Prostate gland (tissue), 2 donors: ENCODE results near the gene PPFIA4. TPM values are rescaled to one million over a fixed set of nuclear protein-coding genes. Genes with fewer than 3 reads are reported as not detected.
"Not testable (repeated sequence)": the region's sequence is repeated elsewhere in the genome, so short reads cannot be mapped to it uniquely, and the experiment has no call there.

Experiments used
- DNase-seq: peaks from one replicate; pipeline ENCODE4 v3.0.0-alpha.2; 2019; ENCODE audit warnings: low spot score
- H3K27ac ChIP-seq, 2 donors: fragments of 200-600 bp; sonication (generic); 2 replicates each; pipeline ENCODE4 v1.5.1; 2017 to 2019
- H3K27me3 ChIP-seq: fragments of 200-600 bp; sonication (generic); replicated peaks from 2 replicates; pipeline ENCODE4 v1.5.1; 2019; ENCODE audit not compliant: insufficient read depth
- H3K36me3 ChIP-seq, 2 donors: fragments of 200-600 bp; sonication (generic); 1 replicate in 1 of 2; 2 replicates in 1 of 2; pipeline versions ENCODE4 v1.5.1 to v1.8.1; 2017 to 2019
- H3K4me1 ChIP-seq: fragments of 200-600 bp; sonication (generic); replicated peaks from 2 replicates; pipeline ENCODE4 v1.5.1; 2019
- H3K4me3 ChIP-seq, 2 donors: fragments of 200-600 bp; sonication (generic); 2 replicates each; pipeline ENCODE4 v1.5.1; 2017 to 2019
- H3K9me3 ChIP-seq: fragments of 200-600 bp; sonication (generic); 2 replicates; pipeline ENCODE4 v1.5.1; 2017
- POLR2A ChIP-seq: fragments of 450-650 bp; IDR thresholded peaks from one replicate; pipeline ENCODE4 v1.6.1; 2016; ENCODE audit warnings: antibody characterized with exemption, mild to moderate bottlenecking
- POLR2AphosphoS5 ChIP-seq: sonication (generic); formaldehyde crosslinking; IDR thresholded peaks from one replicate; pipeline ENCODE4 v1.6.1; 2017; ENCODE audit warnings: antibody characterized with exemption
- WGBS: methylation state at CpG from one replicate; pipeline ENCODE4 v1.1.5; 2018; 5-methylcytosine and 5-hydroxymethylcytosine counted together
- intact Hi-C: fragments of 100-400 bp; cut with DNase I; formaldehyde crosslinking; loops from one replicate; pipeline ENCODE4 v1.14.2; 2022
- total RNA-seq, 2 donors: library from RNA; depleted of rRNA; stranded (reverse); fragments of >200 nt; gene quantifications; one replicate each; pipeline ENCODE4 v1.1.0, GENCODE V29; 2016
- TF ChIP-seq, protein P1 (sequence below), 4 experiments: fragments of 200-600 bp in 2 of 4; fragments of 450-650 bp in 2 of 4; sonication (generic) in 2 of 4; IDR thresholded peaks; 1 replicate in 3 of 4; 2 replicates in 1 of 4; pipeline ENCODE4 v1.5.1; 2016 to 2019; ENCODE audit warnings: antibody characterized with exemption in 4 of 4, mild to moderate bottlenecking in 2 of 4, moderate library complexity in 2 of 4

The PPFIA4 gene
- total RNA-seq, result 10 to 100 TPM in 1 of 2 donors, under 1 TPM in 1; 0.50 to 16.9 TPM

DNA sequence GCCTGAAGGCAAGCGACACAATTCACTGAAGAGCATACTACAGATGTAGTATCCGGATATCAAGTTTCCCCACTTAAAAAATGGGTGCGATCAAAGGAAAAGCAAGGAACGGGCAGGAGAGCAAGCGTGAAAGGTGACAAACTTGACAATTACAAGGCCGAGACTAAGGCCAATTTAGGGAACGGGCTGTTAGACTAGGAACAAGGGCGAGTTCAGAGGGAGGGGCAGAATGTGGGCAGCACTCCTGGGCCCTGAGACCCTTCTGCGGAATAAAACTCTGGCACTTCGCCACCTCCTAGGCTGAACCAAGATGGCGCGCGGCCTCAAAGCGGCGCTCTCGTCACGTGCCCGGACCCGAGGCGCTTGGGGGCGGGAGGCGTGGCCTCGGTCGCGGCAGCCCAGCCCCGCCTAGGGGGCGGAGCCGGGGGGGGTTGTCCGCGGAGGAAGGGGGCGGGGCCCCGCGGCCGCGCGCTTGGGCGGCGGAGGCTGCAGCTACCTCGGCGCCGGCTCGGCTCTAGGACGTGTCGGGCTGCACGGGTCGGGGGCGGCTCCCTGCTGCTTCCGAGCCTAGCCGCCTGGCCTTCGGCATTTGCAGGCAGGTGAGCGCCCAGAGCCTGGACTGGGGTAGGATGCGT lies at the start of gene PPFIA4:
Gene PPFIA4, plus strand, starts transcription at position 461 of the 635 bp plus-strand sequence. CDS start 12,518 bp downstream, outside the sequence.
- intact Hi-C loops, result no loop called here
- Histone ChIP-seq H3K36me3 (no peaks in the 10 kb centered on the region), H3K4me3 (peak within 1 kb of the TSS; percentile 37 to 43), H3K27ac (peak within 1 kb of the TSS; percentile 64 to 69), H3K4me1 (peaks cover 7% of the 10 kb centered on the region), H3K27me3 (no peaks in the 10 kb centered on the region), H3K9me3 (no peaks in the 10 kb centered on the region)
- 21% methylated on average over 22 of the region's 52 CpGs for WGBS
- peak; percentile 78 for DNase-seq
- TF ChIP-seq POLR2A, result no peak
- TF ChIP-seq, protein P1, sequence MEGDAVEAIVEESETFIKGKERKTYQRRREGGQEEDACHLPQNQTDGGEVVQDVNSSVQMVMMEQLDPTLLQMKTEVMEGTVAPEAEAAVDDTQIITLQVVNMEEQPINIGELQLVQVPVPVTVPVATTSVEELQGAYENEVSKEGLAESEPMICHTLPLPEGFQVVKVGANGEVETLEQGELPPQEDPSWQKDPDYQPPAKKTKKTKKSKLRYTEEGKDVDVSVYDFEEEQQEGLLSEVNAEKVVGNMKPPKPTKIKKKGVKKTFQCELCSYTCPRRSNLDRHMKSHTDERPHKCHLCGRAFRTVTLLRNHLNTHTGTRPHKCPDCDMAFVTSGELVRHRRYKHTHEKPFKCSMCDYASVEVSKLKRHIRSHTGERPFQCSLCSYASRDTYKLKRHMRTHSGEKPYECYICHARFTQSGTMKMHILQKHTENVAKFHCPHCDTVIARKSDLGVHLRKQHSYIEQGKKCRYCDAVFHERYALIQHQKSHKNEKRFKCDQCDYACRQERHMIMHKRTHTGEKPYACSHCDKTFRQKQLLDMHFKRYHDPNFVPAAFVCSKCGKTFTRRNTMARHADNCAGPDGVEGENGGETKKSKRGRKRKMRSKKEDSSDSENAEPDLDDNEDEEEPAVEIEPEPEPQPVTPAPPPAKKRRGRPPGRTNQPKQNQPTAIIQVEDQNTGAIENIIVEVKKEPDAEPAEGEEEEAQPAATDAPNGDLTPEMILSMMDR (IDR thresholded peaks at IDR 0.05), result peak in 1 of 4 experiments; percentile 8
- peak; percentile 83 for TF ChIP-seq POLR2AphosphoS5

DNA sequence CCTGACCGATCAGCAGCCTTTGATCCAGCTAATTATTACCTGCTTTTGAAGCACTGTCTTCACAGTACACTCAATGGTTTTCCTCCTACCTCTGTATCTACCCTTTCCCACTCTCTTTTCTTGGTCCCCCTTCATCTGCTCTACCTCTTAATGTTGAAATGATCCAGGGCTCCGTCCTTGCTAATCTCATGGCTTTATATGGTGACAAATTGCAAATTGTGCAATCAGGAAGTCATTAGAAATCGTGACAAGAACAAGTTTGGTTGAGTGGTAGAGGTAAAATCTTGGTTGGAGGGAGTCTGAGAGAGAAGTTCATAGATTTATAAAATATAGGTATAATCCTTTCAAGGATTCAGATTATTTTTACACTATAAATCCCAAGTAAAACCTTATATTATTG lies 49.7 kb upstream of the PPFIA4 start:
- Histone ChIP-seq H3K27me3 (no peaks in the 10 kb centered on the region), H3K4me3 (no peak overlapping the region), H3K9me3 (no peaks in the 10 kb centered on the region), H3K4me1 (no peaks in the 10 kb centered on the region), H3K36me3 (no peaks in the 10 kb centered on the region), H3K27ac (no peak overlapping the region)
- TF ChIP-seq POLR2A (no peak), POLR2AphosphoS5 (no peak)
- TF ChIP-seq, protein P1 (IDR thresholded peaks at IDR 0.05), result no peak
- intact Hi-C loops, result no loop called here
- DNase-seq, result no peak
- 40% methylated on average over 3 of the region's 3 CpGs for WGBS

DNA sequence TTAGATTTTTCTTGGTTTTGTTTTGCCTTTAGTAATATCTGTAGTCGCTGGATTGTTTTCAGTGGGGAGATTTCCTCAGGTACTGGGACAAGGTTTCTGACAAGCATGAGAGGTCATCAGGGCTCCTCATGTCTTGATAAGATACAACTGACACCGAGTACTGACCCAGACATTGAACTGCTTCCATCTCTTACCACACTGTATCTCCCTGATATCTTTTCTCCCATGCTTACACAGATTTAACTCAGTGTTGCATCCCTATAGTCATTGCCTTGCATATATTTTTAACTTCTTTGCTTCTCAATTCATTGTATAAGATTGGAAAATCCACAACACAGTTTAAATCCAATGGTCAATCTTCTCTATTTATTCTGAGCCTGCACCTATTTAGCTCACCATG lies 46.8 kb upstream of the PPFIA4 start:
- DNase-seq, result no peak
- no peak for TF ChIP-seq POLR2AphosphoS5
- TF ChIP-seq POLR2A, result no peak
- TF ChIP-seq, protein P1 (IDR thresholded peaks at IDR 0.05), result no peak
- Histone ChIP-seq H3K36me3 (no peaks in the 10 kb centered on the region), H3K4me1 (no peaks in the 10 kb centered on the region), H3K9me3 (no peaks in the 10 kb centered on the region), H3K4me3 (no peak overlapping the region), H3K27ac (no peak overlapping the region), H3K27me3 (no peaks in the 10 kb centered on the region)
- intact Hi-C loops, result no loop called here
- WGBS, result 80% methylated on average over 2 of the region's 2 CpGs

DNA sequence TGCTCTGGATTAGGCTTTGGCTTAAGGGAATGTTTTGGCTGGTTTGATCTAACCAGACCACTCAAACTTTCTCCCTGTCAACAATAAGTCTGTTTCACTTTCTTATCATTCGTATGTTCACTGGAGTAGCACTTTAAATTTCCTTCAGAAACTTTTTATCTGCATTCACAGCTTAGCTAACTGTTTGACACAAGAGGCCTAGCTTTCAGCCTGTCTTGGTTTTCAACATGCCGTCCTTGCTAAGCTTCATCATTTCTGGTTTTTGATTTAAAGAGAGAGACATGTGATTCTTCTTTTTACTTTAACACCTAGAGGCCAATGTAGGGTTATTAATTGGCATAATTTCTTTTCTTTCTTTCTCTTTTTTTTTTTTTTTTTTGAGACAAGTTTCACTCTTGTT lies 44.4 kb upstream of the PPFIA4 start:
- intact Hi-C loops, result no loop called here
- DNase-seq, result no peak
- no peaks in the 10 kb centered on the region for H3K36me3 ChIP-seq
- no peak overlapping the region for H3K4me3 ChIP-seq
- 84% methylated on average over 2 of the region's 2 CpGs for WGBS
- H3K9me3 ChIP-seq, result no peaks in the 10 kb centered on the region
- TF ChIP-seq POLR2AphosphoS5 (no peak), POLR2A (no peak)
- TF ChIP-seq, protein P1 (IDR thresholded peaks at IDR 0.05), result no peak
- no peak overlapping the region for H3K27ac ChIP-seq
- no peaks in the 10 kb centered on the region for H3K4me1 ChIP-seq
- no peaks in the 10 kb centered on the region for H3K27me3 ChIP-seq

DNA sequence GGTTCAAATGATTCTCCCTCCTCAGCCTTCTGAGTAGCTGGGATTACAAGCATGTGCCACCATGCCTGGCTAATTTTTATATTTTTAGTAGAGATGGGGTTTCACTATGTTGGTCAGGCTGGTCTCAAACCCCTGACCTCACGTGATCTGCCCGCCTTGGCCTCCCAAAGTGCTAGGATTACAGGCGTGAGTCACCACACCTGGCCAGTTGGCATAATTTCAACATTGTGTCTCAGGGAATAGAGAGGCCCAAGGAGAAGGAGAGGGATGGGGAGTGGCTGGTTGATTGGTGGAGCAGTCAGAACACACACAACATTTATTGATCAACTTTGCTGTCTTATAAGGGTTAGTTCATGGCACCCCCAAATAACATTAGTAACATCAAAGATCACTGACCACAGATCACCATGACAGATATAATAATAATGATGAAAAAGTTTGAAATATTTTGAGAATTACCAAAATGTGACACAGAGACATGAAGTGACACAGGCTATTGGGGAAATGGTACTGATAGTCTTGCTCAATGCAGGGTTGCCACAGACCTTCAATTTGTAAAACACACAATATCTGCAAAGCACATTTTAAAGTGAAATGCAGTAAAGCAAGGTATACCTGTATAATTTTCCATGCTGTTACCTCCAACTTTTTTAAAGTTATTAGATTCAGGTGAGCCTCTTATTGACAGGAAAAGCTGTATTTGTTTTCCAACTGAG lies 43.4 kb upstream of the PPFIA4 start:
- intact Hi-C loops, result no loop called here

DNA sequence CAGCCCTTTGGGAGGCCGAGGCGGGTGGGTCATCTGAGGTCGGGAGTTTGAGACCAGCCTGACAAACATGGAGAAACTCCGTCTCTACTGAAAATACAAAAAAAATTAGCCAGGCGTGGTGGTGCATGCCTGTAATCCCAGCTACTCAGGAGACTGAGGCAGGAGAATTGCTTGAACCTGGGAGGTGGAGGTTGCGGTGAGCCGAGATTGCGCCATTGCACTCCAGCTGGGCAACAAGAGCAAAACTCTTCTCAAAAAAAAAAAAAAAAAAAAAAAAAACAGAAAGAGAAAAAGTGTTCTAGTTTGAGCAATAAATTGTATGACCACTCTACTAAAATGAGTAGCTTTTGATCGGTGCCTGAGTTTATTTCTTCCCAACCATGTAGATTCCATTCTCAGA lies 40.2 kb upstream of the PPFIA4 start:
- H3K4me1 ChIP-seq, DNase-seq, H3K4me3 ChIP-seq, intact Hi-C loops, H3K36me3 ChIP-seq, H3K27ac ChIP-seq, H3K9me3 ChIP-seq, H3K27me3 ChIP-seq: not testable (repeated sequence)
- WGBS, result 77% methylated on average over 9 of the region's 9 CpGs

More for the DNA sequence above, 43.4 kb upstream of the PPFIA4 start:
- no peak for TF ChIP-seq POLR2A
- TF ChIP-seq, protein P1 (IDR thresholded peaks at IDR 0.05), result no peak
- TF ChIP-seq POLR2AphosphoS5, result no peak
- no peaks in the 10 kb centered on the region for H3K9me3 ChIP-seq
- H3K4me1 ChIP-seq, result no peaks in the 10 kb centered on the region
- H3K4me3 ChIP-seq, result no peak overlapping the region
- H3K27me3 ChIP-seq, result no peaks in the 10 kb centered on the region
- no peak for DNase-seq
- no peak overlapping the region for H3K27ac ChIP-seq
- WGBS, result 67% methylated on average over 3 of the region's 3 CpGs
- H3K36me3 ChIP-seq, result no peaks in the 10 kb centered on the region
